HepG2 (cell line): ENCODE results near the gene NOL12. TPM values are rescaled to one million over a fixed set of nuclear protein-coding genes. Genes with fewer than 3 reads are reported as not detected.

Experiments
- ETS1 ChIP-seq: sonication (generic); formaldehyde crosslinking; IDR thresholded peaks from 2 replicates; pipeline ENCODE4 v1.4.0; 2020; ENCODE audit warnings: missing genetic modification reagents
- MATR3 ChIP-seq: sonication (generic); formaldehyde crosslinking; IDR thresholded peaks from 2 replicates; pipeline ENCODE4 v1.4.0; 2020; ENCODE audit warnings: missing genetic modification reagents
- MYC ChIP-seq: sonication (generic); formaldehyde crosslinking; IDR thresholded peaks from 2 replicates; pipeline ENCODE4 v1.9.0; 2021; ENCODE audit warnings: missing genetic modification reagents, borderline replicate concordance
- PAX8 ChIP-seq: sonication (generic); formaldehyde crosslinking; IDR thresholded peaks from 2 replicates; pipeline ENCODE4 v1.8.0; 2022; ENCODE audit warnings: mild to moderate bottlenecking, missing genetic modification reagents, borderline replicate concordance
- PHF20 ChIP-seq: sonication (generic); formaldehyde crosslinking; IDR thresholded peaks from 2 replicates; pipeline ENCODE4 v1.5.0; 2020; ENCODE audit warnings: mild to moderate bottlenecking, missing genetic modification reagents
- POGK ChIP-seq: sonication (generic); formaldehyde crosslinking; conservative IDR thresholded peaks from 2 replicates; pipeline ENCODE4 v1.8.0; 2022; ENCODE audit warnings: mild to moderate bottlenecking, moderate library complexity, missing genetic modification reagents
- TGIF2 ChIP-seq: IDR thresholded peaks from 2 replicates; pipeline ENCODE4 v1.6.1; 2016; ENCODE audit warnings: control low read depth, missing compliant biosample characterization
- THRA ChIP-seq: sonication (generic); formaldehyde crosslinking; IDR thresholded peaks from 2 replicates; pipeline ENCODE4 v1.4.0; 2020; ENCODE audit warnings: missing genetic modification reagents, borderline replicate concordance
- ZBTB49 ChIP-seq: sonication (generic); formaldehyde crosslinking; IDR thresholded peaks from 2 replicates; pipeline ENCODE4 v1.4.0; 2020; ENCODE audit warnings: missing genetic modification reagents, borderline replicate concordance
- ZBTB7A ChIP-seq: sonication (generic); formaldehyde crosslinking; IDR thresholded peaks from 2 replicates; pipeline ENCODE4 v1.8.0; 2022; ENCODE audit warnings: mild to moderate bottlenecking, missing genetic modification reagents
- ZNF143 ChIP-seq: sonication (generic); formaldehyde crosslinking; IDR thresholded peaks from 2 replicates; pipeline ENCODE4 v1.4.0; 2020; ENCODE audit warnings: missing genetic modification reagents
- ZNF30 ChIP-seq: sonication (generic); formaldehyde crosslinking; IDR thresholded peaks from 2 replicates; pipeline ENCODE4 v1.5.0; 2020; ENCODE audit warnings: mild to moderate bottlenecking, missing genetic modification reagents
- ZNF468 ChIP-seq: sonication (generic); formaldehyde crosslinking; IDR thresholded peaks from 2 replicates; pipeline ENCODE4 v1.8.0; 2022; ENCODE audit warnings: mild to moderate bottlenecking, moderate library complexity, missing genetic modification reagents
- polyA plus RNA-seq, 8 experiments: library from polyadenylated mRNA; depleted of rRNA in 3 of 8; stranded (reverse) in 7 of 8; unstranded in 1 of 8; fragments of >200 nt; fragmentation: Illumina TruSeq in 4 of 8; extraction: Trizol in 4 of 8; gene quantifications; 2 replicates each; pipeline versions ENCODE4 v1.2.1 to v1.2.3, GENCODE V29; 2011 to 2016; ENCODE audit warnings: low read depth in 4 of 8, missing spikeins in 1 of 8, mixed read lengths in 1 of 8; ENCODE audit not compliant: insufficient read depth in 1 of 8
- total RNA-seq, 5 experiments: library from RNA; depleted of rRNA; stranded (reverse); fragments of >200 nt; fragmentation: Illumina TruSeq; extraction: Trizol; gene quantifications; 2 replicates each; pipeline ENCODE4 v1.2.3, GENCODE V29; 2016; ENCODE audit warnings: low read depth in 1 of 5

NOL12 gene
- total and polyA plus RNA-seq, 2 of the 13 experiments (the other 11 are each of a cell fraction or from before 2014, with no cell fraction given) = 14.3 to 31.4 TPM

- no peak for TF ChIP-seq ETS1 (CRISPR knock-in tag)
- TF ChIP-seq ZBTB7A = no peak
- TF ChIP-seq THRA (CRISPR knock-in tag) = no peak
- TF ChIP-seq MYC (CRISPR knock-in tag) = peak; percentile 44; the same call in 1 of the 2 replicates
- no peak for TF ChIP-seq TGIF2 (CRISPR knock-in tag)
- TF ChIP-seq PAX8 (CRISPR knock-in tag) = no peak
- 0 out of 2 replicates have a peak, but pooled peaks have one; percentile 18 for TF ChIP-seq POGK (CRISPR knock-in tag)
- TF ChIP-seq PHF20 (CRISPR knock-in tag) = no peak
- no peak for TF ChIP-seq ZNF468
- TF ChIP-seq ZNF30 = no peak
- no peak for TF ChIP-seq ZNF143 (CRISPR knock-in tag)
- no peak for TF ChIP-seq MATR3 (CRISPR knock-in tag)
- no peak for TF ChIP-seq ZBTB49 (CRISPR knock-in tag)
These were observed 10.9 kb upstream of the NOL12 start, which contains the start of gene LGALS1 (continued) for GRCh38 chr22:37674951-37675929.
